ENCODE data around the gene PPHLN1.

PPHLN1 gene

DNA sequence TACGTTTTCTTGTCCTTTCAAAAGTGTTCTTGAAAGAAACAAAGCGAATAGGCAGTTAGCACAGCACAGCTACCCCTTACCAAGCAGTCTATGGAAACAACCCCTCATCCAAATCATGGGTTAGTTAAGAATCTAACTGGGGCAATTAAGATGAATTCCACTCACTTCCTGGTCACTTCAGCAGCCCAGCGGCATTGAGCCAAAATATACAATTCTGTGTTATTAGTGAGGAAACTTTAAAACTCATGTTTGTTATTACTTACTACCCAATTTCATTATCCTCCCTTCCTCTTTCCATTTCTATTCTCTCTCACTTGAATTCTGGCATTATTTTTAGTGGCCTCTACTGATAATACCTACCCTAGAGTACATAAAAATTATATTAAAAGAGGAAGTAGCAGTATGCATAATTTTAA is 121.4 kb downstream of the PPHLN1 start:
- Histone ChIP-seq H2BK12ac (ENCODE audit: low read length) (no peak overlapping the region), H2BK5ac (ENCODE audit: low read length) (no peak overlapping the region)
- DNase-seq (ENCODE audit: low spot score), result no peak

DNA sequence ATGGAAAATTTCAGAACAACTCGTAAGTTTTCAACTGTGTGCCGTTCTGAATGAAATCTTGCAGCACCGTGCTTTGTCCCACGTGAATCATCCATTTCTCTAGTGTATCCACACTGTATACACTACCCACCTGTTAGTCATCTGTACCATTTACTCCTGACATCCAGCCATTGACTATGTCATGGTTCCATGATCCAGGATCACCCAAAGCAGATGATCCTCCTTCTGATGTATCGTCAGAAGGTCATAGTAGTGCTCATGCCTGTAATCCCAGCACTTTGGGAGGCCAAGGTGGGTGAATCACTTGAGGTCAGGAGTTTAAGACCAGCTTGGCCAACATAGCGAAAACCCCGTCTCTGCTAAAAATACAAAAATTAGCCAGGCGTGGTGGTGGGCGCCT is 122.9 kb downstream of the PPHLN1 start:
- no peaks in the 10 kb centered on the region for H3K79me1 ChIP-seq (ENCODE audit: low read depth, low read length)
- no peaks in the 10 kb centered on the region for H3K27me3 ChIP-seq (ENCODE audit: control insufficient read depth in 3 of 3, insufficient read depth in 3 of 3, low read depth in 1 of 3, low read length in 3 of 3)
- no CpG with 5 or more reads among the region's 9 CpGs for WGBS, 2 donors (ENCODE audit: extremely low coverage in 2 of 2, insufficient read length in 2 of 2, insufficient replicate concordance in 1 of 2)

More for the DNA sequence above, 121.4 kb downstream of the PPHLN1 start:
- H3K23ac ChIP-seq (ENCODE audit: low read depth, low read length, poor library complexity), result no peak overlapping the region
- H3K27ac ChIP-seq (replicated peaks; ENCODE audit: low read length), result peak overlapping the region; percentile 71
- H3K9me3 ChIP-seq (replicated peaks in 1 of 2; ENCODE audit: control insufficient read depth in 2 of 2, insufficient read depth in 1 of 2, low read depth in 1 of 2, low read length in 2 of 2), result peaks cover 0 to 15% of the 10 kb centered on the region in 2 donors
- no peaks in the 10 kb centered on the region for H3K27me3 ChIP-seq (ENCODE audit: control insufficient read depth in 3 of 3, insufficient read depth in 3 of 3, low read depth in 1 of 3, low read length in 3 of 3)
- no peak overlapping the region for H2AK5ac ChIP-seq (ENCODE audit: low read depth, low read length)
- WGBS, 2 donors (ENCODE audit: extremely low coverage in 2 of 2, insufficient read length in 2 of 2, insufficient replicate concordance in 1 of 2), result no CpG with 5 or more reads among the region's 3 CpGs
- H3K4me2 ChIP-seq (ENCODE audit: insufficient read depth, low read length, poor library complexity, severe bottlenecking), result no peak overlapping the region
- H3K4me1 ChIP-seq (ENCODE audit: control insufficient read depth in 2 of 2, insufficient read depth in 1 of 2, low read depth in 1 of 2, low read length in 2 of 2), result peaks cover 2 to 4% of the 10 kb centered on the region in 2 donors
- H3K14ac ChIP-seq (ENCODE audit: low read length), result no peak overlapping the region
- H3K36me3 ChIP-seq (replicated peaks in 1 of 2; ENCODE audit: control insufficient read depth in 2 of 2, insufficient read depth in 2 of 2, low read length in 2 of 2), result peaks cover 6 to 72% of the 10 kb centered on the region in 2 donors
- no peak overlapping the region for H4K91ac ChIP-seq (ENCODE audit: low read depth, low read length, poor library complexity)
- H2AFZ ChIP-seq (ENCODE audit: low read length), result no peak overlapping the region
- H2BK15ac ChIP-seq (ENCODE audit: low read length), result no peak overlapping the region
- H3K4ac ChIP-seq (ENCODE audit: low read length), result no peak overlapping the region
- H3K4me3 ChIP-seq (ENCODE audit: low read length in 2 of 2), result no peak overlapping the region
- H3K9ac ChIP-seq (ENCODE audit: low read depth, low read length, poor library complexity), result no peak overlapping the region
- H4K8ac ChIP-seq (ENCODE audit: low read depth, low read length), result no peak overlapping the region
- H3K79me1 ChIP-seq (ENCODE audit: low read depth, low read length), result no peaks in the 10 kb centered on the region
- H3K18ac ChIP-seq (ENCODE audit: low read length), result no peak overlapping the region
- no peak overlapping the region for H2BK120ac ChIP-seq (ENCODE audit: low read depth, low read length)

DNA sequence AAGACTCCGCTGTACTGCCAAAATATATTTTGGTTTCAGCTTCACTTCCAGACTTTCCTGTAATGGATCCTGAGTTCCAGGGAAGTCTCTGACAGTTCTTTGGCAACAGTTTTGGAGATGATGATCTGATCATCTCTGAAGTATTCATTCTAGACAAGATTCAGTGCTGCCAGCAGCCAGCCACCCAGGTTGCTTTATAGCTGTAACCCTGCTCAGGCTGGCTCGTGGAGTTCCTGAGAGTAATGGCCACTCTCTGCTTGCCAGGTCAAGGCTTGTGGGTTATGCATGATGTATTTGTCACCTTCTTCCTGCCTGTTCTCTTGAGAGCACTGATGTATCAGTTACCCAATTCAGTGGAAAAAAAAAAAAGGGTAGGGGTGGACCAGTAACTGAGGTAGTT is 124.3 kb downstream of the PPHLN1 start:
- H3K18ac ChIP-seq (ENCODE audit: low read length), result no peak overlapping the region
- no peak overlapping the region for H2BK5ac ChIP-seq (ENCODE audit: low read length)
- peaks cover 4 to 43% of the 10 kb centered on the region in 2 donors for H3K36me3 ChIP-seq (replicated peaks in 1 of 2; ENCODE audit: control insufficient read depth in 2 of 2, insufficient read depth in 2 of 2, low read length in 2 of 2)
- H3K23ac ChIP-seq (ENCODE audit: low read depth, low read length, poor library complexity), result no peak overlapping the region
- H4K91ac ChIP-seq (ENCODE audit: low read depth, low read length, poor library complexity), result no peak overlapping the region
- H3K4ac ChIP-seq (ENCODE audit: low read length), result no peak overlapping the region
- DNase-seq (ENCODE audit: low spot score), result no peak
- peaks cover 0 to 3% of the 10 kb centered on the region in 2 donors for H3K9me3 ChIP-seq (replicated peaks in 1 of 2; ENCODE audit: control insufficient read depth in 2 of 2, insufficient read depth in 1 of 2, low read depth in 1 of 2, low read length in 2 of 2)
- no peak overlapping the region for H3K9ac ChIP-seq (ENCODE audit: low read depth, low read length, poor library complexity)
- no peak overlapping the region for H2BK15ac ChIP-seq (ENCODE audit: low read length)
- no CpG with 5 or more reads among the region's 2 CpGs for WGBS, 2 donors (ENCODE audit: extremely low coverage in 2 of 2, insufficient read length in 2 of 2, insufficient replicate concordance in 1 of 2)
- H3K4me2 ChIP-seq (ENCODE audit: insufficient read depth, low read length, poor library complexity, severe bottlenecking), result no peak overlapping the region
- no peak overlapping the region for H2BK12ac ChIP-seq (ENCODE audit: low read length)
- no peak overlapping the region for H3K4me3 ChIP-seq (ENCODE audit: low read length in 2 of 2)
- no peak overlapping the region for H2AK5ac ChIP-seq (ENCODE audit: low read depth, low read length)
- no peak overlapping the region for H3K27ac ChIP-seq (replicated peaks; ENCODE audit: low read length)
- no peak overlapping the region for H4K8ac ChIP-seq (ENCODE audit: low read depth, low read length)
- no peaks in the 10 kb centered on the region for H3K79me1 ChIP-seq (ENCODE audit: low read depth, low read length)
- H2AFZ ChIP-seq (ENCODE audit: low read length), result no peak overlapping the region
- no peaks in the 10 kb centered on the region for H3K27me3 ChIP-seq (ENCODE audit: control insufficient read depth in 3 of 3, insufficient read depth in 3 of 3, low read depth in 1 of 3, low read length in 3 of 3)
- peaks cover 2 to 4% of the 10 kb centered on the region in 2 donors for H3K4me1 ChIP-seq (ENCODE audit: control insufficient read depth in 2 of 2, insufficient read depth in 1 of 2, low read depth in 1 of 2, low read length in 2 of 2)
- no peak overlapping the region for H3K14ac ChIP-seq (ENCODE audit: low read length)
- H2BK120ac ChIP-seq (ENCODE audit: low read depth, low read length), result no peak overlapping the region

More for the DNA sequence above, 122.9 kb downstream of the PPHLN1 start:
- Histone ChIP-seq H4K91ac (ENCODE audit: low read depth, low read length, poor library complexity) (no peak overlapping the region), H2BK15ac (ENCODE audit: low read length) (no peak overlapping the region), H3K4me2 (ENCODE audit: insufficient read depth, low read length, poor library complexity, severe bottlenecking) (no peak overlapping the region), H2AK5ac (ENCODE audit: low read depth, low read length) (no peak overlapping the region), H2AFZ (ENCODE audit: low read length) (no peak overlapping the region), H3K4me1 (ENCODE audit: control insufficient read depth in 2 of 2, insufficient read depth in 1 of 2, low read depth in 1 of 2, low read length in 2 of 2) (peaks cover 2 to 4% of the 10 kb centered on the region in 2 donors), H3K9ac (ENCODE audit: low read depth, low read length, poor library complexity) (no peak overlapping the region), H4K8ac (ENCODE audit: low read depth, low read length) (no peak overlapping the region), H2BK120ac (ENCODE audit: low read depth, low read length) (no peak overlapping the region), H3K18ac (ENCODE audit: low read length) (no peak overlapping the region), H3K23ac (ENCODE audit: low read depth, low read length, poor library complexity) (no peak overlapping the region), H3K9me3 (replicated peaks in 1 of 2; ENCODE audit: control insufficient read depth in 2 of 2, insufficient read depth in 1 of 2, low read depth in 1 of 2, low read length in 2 of 2) (peaks cover 0 to 7% of the 10 kb centered on the region in 2 donors), H3K4ac (ENCODE audit: low read length) (no peak overlapping the region), H2BK12ac (ENCODE audit: low read length) (no peak overlapping the region), H3K27ac (replicated peaks; ENCODE audit: low read length) (no peak overlapping the region), H3K4me3 (ENCODE audit: low read length in 2 of 2) (no peak overlapping the region), H2BK5ac (ENCODE audit: low read length) (no peak overlapping the region), H3K36me3 (replicated peaks in 1 of 2; ENCODE audit: control insufficient read depth in 2 of 2, insufficient read depth in 2 of 2, low read length in 2 of 2) (peaks cover 4 to 57% of the 10 kb centered on the region in 2 donors), H3K14ac (ENCODE audit: low read length) (no peak overlapping the region)
- no peak for DNase-seq (ENCODE audit: low spot score)

DNA sequence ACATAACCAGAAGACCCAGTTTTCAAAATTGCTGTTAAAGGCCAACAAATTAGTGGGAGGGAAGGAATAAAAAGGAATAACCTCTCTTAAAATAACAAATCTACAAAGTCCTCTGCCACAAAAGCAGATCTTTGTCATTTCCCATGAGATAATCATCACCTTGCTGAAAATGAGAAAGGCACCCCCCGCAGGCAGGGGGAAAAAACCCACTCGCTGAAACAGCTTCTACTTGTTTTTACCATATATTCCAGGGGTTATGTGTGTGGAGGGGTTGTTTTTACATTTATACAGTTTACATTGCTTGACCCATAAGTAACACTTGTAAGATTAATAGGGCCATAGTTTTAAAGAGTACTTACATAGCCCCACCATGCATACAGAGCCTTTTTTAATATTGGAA is 132.6 kb downstream of the PPHLN1 start:
- H3K4me1 ChIP-seq (ENCODE audit: control insufficient read depth in 2 of 2, insufficient read depth in 1 of 2, low read depth in 1 of 2, low read length in 2 of 2), result no peaks in the 10 kb centered on the region
- H2AFZ ChIP-seq (ENCODE audit: low read length), result no peak overlapping the region
- H2BK5ac ChIP-seq (ENCODE audit: low read length), result no peak overlapping the region
- H3K27ac ChIP-seq (replicated peaks; ENCODE audit: low read length), result no peak overlapping the region
- no peak overlapping the region for H3K14ac ChIP-seq (ENCODE audit: low read length)
- no peak overlapping the region for H2BK12ac ChIP-seq (ENCODE audit: low read length)
- H4K8ac ChIP-seq (ENCODE audit: low read depth, low read length), result no peak overlapping the region
- H3K4ac ChIP-seq (ENCODE audit: low read length), result no peak overlapping the region
- no peak overlapping the region for H3K9ac ChIP-seq (ENCODE audit: low read depth, low read length, poor library complexity)
- H3K27me3 ChIP-seq (ENCODE audit: control insufficient read depth in 3 of 3, insufficient read depth in 3 of 3, low read depth in 1 of 3, low read length in 3 of 3), result no peaks in the 10 kb centered on the region
- no peak overlapping the region for H2BK120ac ChIP-seq (ENCODE audit: low read depth, low read length)
- DNase-seq (ENCODE audit: low spot score), result no peak
- no CpG with 5 or more reads among the region's 2 CpGs for WGBS, 2 donors (ENCODE audit: extremely low coverage in 2 of 2, insufficient read length in 2 of 2, insufficient replicate concordance in 1 of 2)
- H3K9me3 ChIP-seq (replicated peaks in 1 of 2; ENCODE audit: control insufficient read depth in 2 of 2, insufficient read depth in 1 of 2, low read depth in 1 of 2, low read length in 2 of 2), result no peaks in the 10 kb centered on the region
- no peak overlapping the region for H4K91ac ChIP-seq (ENCODE audit: low read depth, low read length, poor library complexity)
- H2AK5ac ChIP-seq (ENCODE audit: low read depth, low read length), result no peak overlapping the region
- no peak overlapping the region for H3K4me2 ChIP-seq (ENCODE audit: insufficient read depth, low read length, poor library complexity, severe bottlenecking)
- no peak overlapping the region for H3K4me3 ChIP-seq (ENCODE audit: low read length in 2 of 2)
- H2BK15ac ChIP-seq (ENCODE audit: low read length), result no peak overlapping the region
- H3K36me3 ChIP-seq (replicated peaks in 1 of 2; ENCODE audit: control insufficient read depth in 2 of 2, insufficient read depth in 2 of 2, low read length in 2 of 2), result peaks cover 0 to 47% of the 10 kb centered on the region in 2 donors
- H3K23ac ChIP-seq (ENCODE audit: low read depth, low read length, poor library complexity), result no peak overlapping the region
- no peaks in the 10 kb centered on the region for H3K79me1 ChIP-seq (ENCODE audit: low read depth, low read length)
- no peak overlapping the region for H3K18ac ChIP-seq (ENCODE audit: low read length)

Data from neuronal stem cell (in vitro differentiated cells).